ENCODE measurements around the gene PLXND1.
A peak's percentile ranks its signal among the peaks of the same experiment; 100 is the strongest.

Gene PLXND1

GRCh38 chr3:129540776-129541516, 65.5 kb downstream of the PLXND1 start:
- Histone ChIP-seq H3K27ac (ENCODE audit: low read depth, low read length) (no peak overlapping the region), H3K4me1 (ENCODE audit: insufficient read depth, low read length) (peaks cover 5% of the 10 kb centered on the region), H3K27me3 (ENCODE audit: insufficient read depth, low read length) (no peaks in the 10 kb centered on the region), H3K36me3 (ENCODE audit: insufficient read depth, low read length) (no peaks in the 10 kb centered on the region), H3K9me3 (ENCODE audit: insufficient read depth, low read depth, low read length) (no peaks in the 10 kb centered on the region), H3K9ac (ENCODE audit: low read depth, low read length) (no peak overlapping the region), H3K4me3 (ENCODE audit: low read length) (no peak overlapping the region)
- 91% methylated on average over 10 of the region's 11 CpGs for WGBS

DNA sequence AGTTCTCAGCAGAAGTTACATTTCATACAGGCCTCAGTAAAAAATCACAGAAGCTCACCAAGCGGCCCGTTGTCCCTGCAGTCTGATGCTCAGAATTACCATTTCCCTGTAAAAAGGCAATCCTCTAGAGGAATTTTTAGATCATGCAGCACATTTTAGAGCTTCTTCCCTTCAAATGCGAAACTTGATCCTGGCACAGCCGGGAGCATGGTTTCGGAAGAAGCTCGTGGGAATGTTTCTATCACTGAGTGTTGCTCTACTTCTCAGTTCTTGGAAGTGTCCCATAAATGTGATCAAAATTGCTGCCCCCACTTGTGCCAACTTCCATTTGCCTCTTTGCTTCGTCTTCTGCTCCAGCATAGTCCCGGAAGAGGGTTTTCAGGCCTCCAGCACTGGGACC, 67.3 kb downstream of the PLXND1 start:
- H3K36me3 ChIP-seq (ENCODE audit: insufficient read depth, low read length) = no peaks in the 10 kb centered on the region
- H3K4me3 ChIP-seq (ENCODE audit: low read length) = no peak overlapping the region
- WGBS = 78% methylated on average over 8 of the region's 8 CpGs
- H3K4me1 ChIP-seq (ENCODE audit: insufficient read depth, low read length) = peaks cover 5% of the 10 kb centered on the region
- H3K27me3 ChIP-seq (ENCODE audit: insufficient read depth, low read length) = no peaks in the 10 kb centered on the region
- no peak overlapping the region for H3K27ac ChIP-seq (ENCODE audit: low read depth, low read length)
- no peaks in the 10 kb centered on the region for H3K9me3 ChIP-seq (ENCODE audit: insufficient read depth, low read depth, low read length)
- H3K9ac ChIP-seq (ENCODE audit: low read depth, low read length) = no peak overlapping the region

DNA sequence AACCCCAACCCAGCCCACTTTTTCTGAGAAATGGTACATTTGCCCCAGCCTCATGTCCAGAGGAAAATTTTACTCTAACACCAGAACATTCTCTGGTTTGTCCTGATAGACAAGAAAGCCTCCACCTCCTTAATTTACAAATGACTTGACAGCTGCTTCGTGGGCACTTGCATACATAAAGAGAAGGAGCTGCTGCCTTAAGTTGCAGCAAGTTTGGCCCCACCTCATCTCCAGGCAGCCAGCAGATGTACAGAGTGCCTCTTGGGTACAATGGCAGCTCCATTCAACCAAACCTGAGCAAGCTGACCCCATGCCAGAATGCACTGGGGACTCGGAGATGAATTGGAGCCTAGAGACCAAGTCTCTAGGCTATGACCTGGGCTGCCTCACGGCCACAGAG, 69.7 kb downstream of the PLXND1 start:
- H3K9ac ChIP-seq (ENCODE audit: low read depth, low read length) = no peak overlapping the region
- no peak overlapping the region for H3K27ac ChIP-seq (ENCODE audit: low read depth, low read length)
- no peaks in the 10 kb centered on the region for H3K9me3 ChIP-seq (ENCODE audit: insufficient read depth, low read depth, low read length)
- 63% methylated on average over 3 of the region's 3 CpGs for WGBS
- H3K4me1 ChIP-seq (ENCODE audit: insufficient read depth, low read length) = peaks cover 5% of the 10 kb centered on the region
- H3K36me3 ChIP-seq (ENCODE audit: insufficient read depth, low read length) = no peaks in the 10 kb centered on the region
- no peaks in the 10 kb centered on the region for H3K27me3 ChIP-seq (ENCODE audit: insufficient read depth, low read length)
- H3K4me3 ChIP-seq (ENCODE audit: low read length) = no peak overlapping the region

- H3K36me3 ChIP-seq (ENCODE audit: insufficient read depth, low read length) = no peaks in the 10 kb centered on the region
- peaks cover 5% of the 10 kb centered on the region for H3K4me1 ChIP-seq (ENCODE audit: insufficient read depth, low read length)
- no peaks in the 10 kb centered on the region for H3K27me3 ChIP-seq (ENCODE audit: insufficient read depth, low read length)
- WGBS = 77% methylated on average over 2 of the region's 2 CpGs
- no peak overlapping the region for H3K9ac ChIP-seq (ENCODE audit: low read depth, low read length)
- no peaks in the 10 kb centered on the region for H3K9me3 ChIP-seq (ENCODE audit: insufficient read depth, low read depth, low read length)
- H3K4me3 ChIP-seq (ENCODE audit: low read length) = no peak overlapping the region
- no peak overlapping the region for H3K27ac ChIP-seq (ENCODE audit: low read depth, low read length)
These were observed 70.2 kb downstream of the PLXND1 start for GRCh38 chr3:129536374-129536667.

DNA sequence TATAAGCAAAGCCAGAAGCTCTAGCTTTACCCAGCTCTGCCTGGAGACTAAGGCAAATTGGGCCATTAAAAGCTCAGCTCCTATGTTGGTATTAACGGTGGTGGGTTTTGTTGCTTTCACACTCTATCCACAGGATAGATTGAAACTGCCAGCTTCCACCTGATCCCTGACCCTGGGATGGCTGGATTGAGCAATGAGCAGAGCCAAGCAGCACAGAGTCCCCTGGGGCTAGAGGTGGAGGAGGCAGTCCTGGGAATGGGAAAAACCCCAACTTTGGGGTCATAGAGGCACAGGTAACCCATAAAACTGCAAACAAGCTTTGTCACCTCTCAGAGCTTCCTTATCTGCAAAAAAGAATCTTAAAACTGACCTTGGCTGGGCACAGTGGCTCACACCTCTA, 71.4 kb downstream of the PLXND1 start:
- H3K4me1 ChIP-seq (ENCODE audit: insufficient read depth, low read length) = peaks cover 13% of the 10 kb centered on the region
- H3K27ac ChIP-seq (ENCODE audit: low read depth, low read length) = peak overlapping the region; percentile 57; the same call in 1 of the 2 replicates
- 89% methylated on average over 1 of the region's 1 CpG for WGBS
- H3K4me3 ChIP-seq (ENCODE audit: low read length) = no peak overlapping the region
- H3K27me3 ChIP-seq (ENCODE audit: insufficient read depth, low read length) = no peaks in the 10 kb centered on the region
- H3K36me3 ChIP-seq (ENCODE audit: insufficient read depth, low read length) = no peaks in the 10 kb centered on the region
- H3K9me3 ChIP-seq (ENCODE audit: insufficient read depth, low read depth, low read length) = no peaks in the 10 kb centered on the region
- H3K9ac ChIP-seq (ENCODE audit: low read depth, low read length) = no peak overlapping the region

DNA sequence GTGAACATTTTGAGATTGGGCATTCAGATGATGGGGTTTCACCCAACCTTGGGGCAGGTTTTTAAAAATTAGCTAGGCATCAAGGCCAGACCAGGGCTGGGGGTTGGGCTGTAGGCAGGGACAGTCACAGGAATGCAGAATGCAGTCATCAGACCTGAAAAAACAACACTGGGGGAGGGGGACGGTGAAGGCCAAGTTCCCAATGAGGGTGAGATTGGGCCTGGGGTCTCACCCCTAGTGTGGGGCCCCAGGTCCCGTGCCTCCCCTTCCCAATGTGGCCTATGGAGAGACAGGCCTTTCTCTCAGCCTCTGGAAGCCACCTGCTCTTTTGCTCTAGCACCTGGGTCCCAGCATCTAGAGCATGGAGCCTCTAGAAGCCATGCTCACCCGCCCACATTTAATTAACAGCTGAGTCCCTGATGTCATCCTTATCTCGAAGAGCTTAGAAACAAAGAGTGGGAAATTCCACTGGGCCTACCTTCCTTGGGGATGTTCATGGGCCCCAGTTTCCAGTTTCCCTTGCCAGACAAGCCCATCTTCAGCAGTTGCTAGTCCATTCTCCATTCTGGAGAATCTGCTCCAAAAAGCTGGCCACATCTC, 71.9 kb downstream of the PLXND1 start:
- Histone ChIP-seq H3K27me3 (ENCODE audit: insufficient read depth, low read length) (no peaks in the 10 kb centered on the region), H3K4me1 (ENCODE audit: insufficient read depth, low read length) (peaks cover 16% of the 10 kb centered on the region), H3K9ac (ENCODE audit: low read depth, low read length) (no peak overlapping the region), H3K4me3 (ENCODE audit: low read length) (no peak overlapping the region), H3K36me3 (ENCODE audit: insufficient read depth, low read length) (no peaks in the 10 kb centered on the region), H3K27ac (ENCODE audit: low read depth, low read length) (peak overlapping the region; percentile 57; the same call in 1 of the 2 replicates), H3K9me3 (ENCODE audit: insufficient read depth, low read depth, low read length) (no peaks in the 10 kb centered on the region)
- 43% methylated on average over 4 of the region's 4 CpGs for WGBS

DNA sequence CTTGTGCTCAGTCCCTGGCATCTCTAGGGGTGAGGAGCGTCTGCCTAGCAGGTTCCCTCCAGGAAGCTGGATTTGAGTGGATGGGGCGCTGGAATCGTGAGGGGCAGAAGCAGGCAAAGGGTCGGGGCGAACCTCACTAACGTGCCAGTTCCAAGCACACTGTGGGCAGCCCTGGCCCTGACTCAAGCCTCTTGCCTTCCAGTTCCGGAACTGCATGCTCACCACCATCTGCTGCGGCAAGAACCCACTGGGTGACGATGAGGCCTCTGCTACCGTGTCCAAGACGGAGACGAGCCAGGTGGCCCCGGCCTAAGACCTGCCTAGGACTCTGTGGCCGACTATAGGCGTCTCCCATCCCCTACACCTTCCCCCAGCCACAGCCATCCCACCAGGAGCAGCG, 73.1 kb downstream of the PLXND1 start:
- Histone ChIP-seq H3K4me1 (ENCODE audit: insufficient read depth, low read length) (peaks cover 11% of the 10 kb centered on the region), H3K36me3 (ENCODE audit: insufficient read depth, low read length) (no peaks in the 10 kb centered on the region), H3K4me3 (ENCODE audit: low read length) (no peak overlapping the region), H3K27me3 (ENCODE audit: insufficient read depth, low read length) (no peaks in the 10 kb centered on the region), H3K9ac (ENCODE audit: low read depth, low read length) (no peak overlapping the region), H3K9me3 (ENCODE audit: insufficient read depth, low read depth, low read length) (no peaks in the 10 kb centered on the region), H3K27ac (ENCODE audit: low read depth, low read length) (no peak overlapping the region)
- WGBS = 95% methylated on average over 16 of the region's 16 CpGs

GRCh38 chr3:129532261-129532660, 74.2 kb downstream of the PLXND1 start:
- Histone ChIP-seq H3K9ac (ENCODE audit: low read depth, low read length) (no peak overlapping the region), H3K4me3 (ENCODE audit: low read length) (no peak overlapping the region), H3K36me3 (ENCODE audit: insufficient read depth, low read length) (no peaks in the 10 kb centered on the region), H3K4me1 (ENCODE audit: insufficient read depth, low read length) (peaks cover 11% of the 10 kb centered on the region), H3K9me3 (ENCODE audit: insufficient read depth, low read depth, low read length) (no peaks in the 10 kb centered on the region), H3K27me3 (ENCODE audit: insufficient read depth, low read length) (no peaks in the 10 kb centered on the region), H3K27ac (ENCODE audit: low read depth, low read length) (no peak overlapping the region)
- 96% methylated on average over 20 of the region's 20 CpGs for WGBS

- Histone ChIP-seq H3K9ac (ENCODE audit: low read depth, low read length) (no peak overlapping the region), H3K4me3 (ENCODE audit: low read length) (no peak overlapping the region), H3K36me3 (ENCODE audit: insufficient read depth, low read length) (no peaks in the 10 kb centered on the region), H3K4me1 (ENCODE audit: insufficient read depth, low read length) (peaks cover 11% of the 10 kb centered on the region), H3K27ac (ENCODE audit: low read depth, low read length) (no peak overlapping the region), H3K27me3 (ENCODE audit: insufficient read depth, low read length) (no peaks in the 10 kb centered on the region), H3K9me3 (ENCODE audit: insufficient read depth, low read depth, low read length) (no peaks in the 10 kb centered on the region)
- WGBS = 95% methylated on average over 11 of the region's 11 CpGs
These were observed 74.8 kb downstream of the PLXND1 start for GRCh38 chr3:129531699-129532098.

DNA sequence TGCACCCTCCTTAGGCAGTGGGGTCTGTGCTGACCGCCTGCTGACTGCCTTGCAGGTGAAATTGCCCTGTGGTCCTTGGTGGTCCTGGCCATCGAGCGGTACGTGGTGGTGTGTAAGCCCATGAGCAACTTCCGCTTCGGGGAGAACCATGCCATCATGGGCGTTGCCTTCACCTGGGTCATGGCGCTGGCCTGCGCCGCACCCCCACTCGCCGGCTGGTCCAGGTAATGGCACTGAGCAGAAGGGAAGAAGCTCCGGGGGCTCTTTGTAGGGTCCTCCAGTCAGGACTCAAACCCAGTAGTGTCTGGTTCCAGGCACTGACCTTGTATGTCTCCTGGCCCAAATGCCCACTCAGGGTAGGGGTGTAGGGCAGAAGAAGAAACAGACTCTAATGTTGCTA, 75.7 kb downstream of the PLXND1 start:
- H3K9ac ChIP-seq (ENCODE audit: low read depth, low read length) = no peak overlapping the region

GRCh38 chr3:129530251-129530791, 76.2 kb downstream of the PLXND1 start:
- no peaks in the 10 kb centered on the region for H3K36me3 ChIP-seq (ENCODE audit: insufficient read depth, low read length)
- WGBS = 13% methylated on average over 6 of the region's 6 CpGs
- no peak overlapping the region for H3K4me3 ChIP-seq (ENCODE audit: low read length)
- no peaks in the 10 kb centered on the region for H3K27me3 ChIP-seq (ENCODE audit: insufficient read depth, low read length)
- H3K4me1 ChIP-seq (ENCODE audit: insufficient read depth, low read length) = peaks cover 11% of the 10 kb centered on the region
- H3K9ac ChIP-seq (ENCODE audit: low read depth, low read length) = no peak overlapping the region
- H3K27ac ChIP-seq (ENCODE audit: low read depth, low read length) = peak overlapping the region; percentile 34
- H3K9me3 ChIP-seq (ENCODE audit: insufficient read depth, low read depth, low read length) = no peaks in the 10 kb centered on the region

More for the DNA sequence above, 75.7 kb downstream of the PLXND1 start:
- WGBS = 91% methylated on average over 13 of the region's 13 CpGs
- Histone ChIP-seq H3K27me3 (ENCODE audit: insufficient read depth, low read length) (no peaks in the 10 kb centered on the region), H3K4me3 (ENCODE audit: low read length) (no peak overlapping the region), H3K27ac (ENCODE audit: low read depth, low read length) (peak overlapping the region; percentile 34; the same call in 1 of the 2 replicates), H3K9me3 (ENCODE audit: insufficient read depth, low read depth, low read length) (no peaks in the 10 kb centered on the region), H3K36me3 (ENCODE audit: insufficient read depth, low read length) (no peaks in the 10 kb centered on the region), H3K4me1 (ENCODE audit: insufficient read depth, low read length) (peaks cover 11% of the 10 kb centered on the region)
